Natural killer cell (primary cell): ENCODE results near the gene SEMA7A. TPM values are rescaled to one million over a fixed set of nuclear protein-coding genes. Genes with fewer than 3 reads are reported as not detected.
A peak's percentile ranks its signal among the peaks of the same experiment; 100 is the strongest.
"Not testable (repeated sequence)": the region's sequence is repeated elsewhere in the genome, so short reads cannot be mapped to it uniquely, and the experiment has no call there.

Experiments used
- ATAC-seq, 3 donors: fragments of 150-1000 bp in 2 of 3; fragments of 200-7000 bp in 1 of 3; cut with Tn5 transposase; 1 replicate in 1 of 3; 2 replicates in 2 of 3; pipeline ENCODE4 v1.10.0; 2021; ENCODE audit warnings: mild to moderate bottlenecking in 2 of 3, moderate library complexity in 2 of 3
- DNase-seq, 2 donors: peaks; one replicate each; pipeline versions ENCODE4 v3.0.0 to v3.0.0-alpha.2; 2013 to 2021; ENCODE audit warnings: mixed read lengths in 1 of 2
- H3K27ac ChIP-seq: one replicate; pipeline ENCODE4 v1.5.1; 2013; ENCODE audit warnings: mild to moderate bottlenecking, low read length
- H3K27me3 ChIP-seq: one replicate; pipeline ENCODE4 v1.6.1; 2013; ENCODE audit warnings: low read length; ENCODE audit not compliant: control insufficient read depth, insufficient read depth
- H3K36me3 ChIP-seq: one replicate; pipeline ENCODE4 v1.6.1; 2013; ENCODE audit warnings: low read length; ENCODE audit not compliant: control insufficient read depth, insufficient read depth
- H3K4me1 ChIP-seq: one replicate; pipeline ENCODE4 v1.6.1; 2013; ENCODE audit warnings: low read length; ENCODE audit not compliant: control insufficient read depth, insufficient read depth
- H3K4me3 ChIP-seq: one replicate; pipeline ENCODE4 v1.5.1; 2013; ENCODE audit warnings: low read length
- H3K9me3 ChIP-seq: one replicate; pipeline ENCODE4 v1.6.1; 2013; ENCODE audit warnings: low read length; ENCODE audit not compliant: control insufficient read depth, insufficient read depth
- H3K27ac Mint-ChIP-seq, 2 donors: one replicate each; pipeline ENCODE4 v1.8.0; 2022; ENCODE audit warnings: mild to moderate bottlenecking in 2 of 2, mixed read lengths in 2 of 2, moderate library complexity in 1 of 2
- H3K27me3 Mint-ChIP-seq, 2 donors: one replicate each; pipeline ENCODE4 v1.8.0; 2022; ENCODE audit warnings: low read depth in 2 of 2, mixed read lengths in 2 of 2
- H3K36me3 Mint-ChIP-seq: one replicate; pipeline ENCODE4 v1.8.0; 2022; ENCODE audit warnings: mixed read lengths
- H3K4me1 Mint-ChIP-seq, 2 donors: one replicate each; pipeline ENCODE4 v1.8.0; 2022; ENCODE audit warnings: mixed read lengths in 2 of 2
- H3K4me3 Mint-ChIP-seq: one replicate; pipeline ENCODE4 v1.8.0; 2022; ENCODE audit warnings: mild to moderate bottlenecking, moderate library complexity, mixed read lengths
- H3K9me3 Mint-ChIP-seq, 2 donors: one replicate each; pipeline ENCODE4 v1.8.0; 2022; ENCODE audit warnings: mixed read lengths in 2 of 2
- WGBS: methylation state at CpG from one replicate; pipeline ENCODE4 v1.1.7; 2013; ENCODE audit warnings: missing lambda C conversion rate; ENCODE audit not compliant: insufficient coverage; 5-methylcytosine and 5-hydroxymethylcytosine counted together
- intact Hi-C: fragments of 100-400 bp; cut with micrococcal nuclease; formaldehyde crosslinking; loops from one replicate; pipeline ENCODE4 v1.14.2; 2022
- total RNA-seq, 4 donors: library from RNA; stranded (reverse); fragments of 120-200 nt in 1 of 4; gene quantifications; one replicate each; pipeline versions ENCODE4 v1.2.3 to v1.2.4, GENCODE V29; 2013 to 2022
- TF ChIP-seq, protein P1 (sequence below): fragments of 200-600 bp; IDR thresholded peaks from one replicate; pipeline ENCODE4 v1.8.0; 2022; ENCODE audit warnings: antibody characterized with exemption

SEMA7A gene, protein sequence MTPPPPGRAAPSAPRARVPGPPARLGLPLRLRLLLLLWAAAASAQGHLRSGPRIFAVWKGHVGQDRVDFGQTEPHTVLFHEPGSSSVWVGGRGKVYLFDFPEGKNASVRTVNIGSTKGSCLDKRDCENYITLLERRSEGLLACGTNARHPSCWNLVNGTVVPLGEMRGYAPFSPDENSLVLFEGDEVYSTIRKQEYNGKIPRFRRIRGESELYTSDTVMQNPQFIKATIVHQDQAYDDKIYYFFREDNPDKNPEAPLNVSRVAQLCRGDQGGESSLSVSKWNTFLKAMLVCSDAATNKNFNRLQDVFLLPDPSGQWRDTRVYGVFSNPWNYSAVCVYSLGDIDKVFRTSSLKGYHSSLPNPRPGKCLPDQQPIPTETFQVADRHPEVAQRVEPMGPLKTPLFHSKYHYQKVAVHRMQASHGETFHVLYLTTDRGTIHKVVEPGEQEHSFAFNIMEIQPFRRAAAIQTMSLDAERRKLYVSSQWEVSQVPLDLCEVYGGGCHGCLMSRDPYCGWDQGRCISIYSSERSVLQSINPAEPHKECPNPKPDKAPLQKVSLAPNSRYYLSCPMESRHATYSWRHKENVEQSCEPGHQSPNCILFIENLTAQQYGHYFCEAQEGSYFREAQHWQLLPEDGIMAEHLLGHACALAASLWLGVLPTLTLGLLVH
- 10 to 100 TPM in 1 of 3 donors, 1 to 10 TPM in 2; 4.7 to 46.2 (median 9.0) TPM for total RNA-seq
- 17.3 TPM for total RNA-seq (2013)

DNA sequence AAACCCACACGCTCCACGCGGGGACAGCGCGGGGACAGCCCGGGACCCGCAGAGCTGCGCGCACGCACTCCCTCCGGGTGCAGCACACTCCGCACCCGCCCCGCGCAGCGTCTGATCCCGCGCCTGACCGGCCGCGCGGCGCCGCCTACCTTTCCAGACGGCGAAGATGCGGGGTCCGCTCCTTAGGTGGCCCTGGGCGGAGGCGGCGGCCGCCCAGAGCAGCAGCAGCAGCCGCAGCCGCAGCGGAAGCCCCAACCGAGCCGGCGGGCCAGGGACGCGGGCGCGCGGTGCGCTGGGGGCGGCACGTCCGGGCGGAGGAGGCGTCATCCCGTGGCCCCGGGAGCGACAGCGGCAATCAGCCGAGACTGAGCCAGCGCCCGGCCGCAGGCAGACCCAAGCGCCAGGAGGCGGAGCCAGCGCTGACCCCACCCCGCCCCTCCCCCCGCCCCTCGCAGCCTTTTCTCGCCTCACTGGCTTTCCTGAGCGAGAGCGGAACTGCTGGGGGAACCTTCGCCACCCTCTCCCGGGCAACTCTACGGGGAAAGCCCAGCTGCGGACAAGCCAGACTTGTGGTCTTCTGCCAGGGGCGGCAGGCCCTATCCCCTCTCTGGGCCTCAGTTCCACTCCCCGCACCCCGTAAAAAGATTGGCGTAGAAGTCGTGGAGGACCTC, at the start of gene SEMA7A:
Gene SEMA7A, minus strand, starts transcription at position 367 of the 671 bp plus-strand sequence. Its CDS starts 40 bp downstream, at position 327.
- peak within 1 kb of the TSS; percentile 60 to 76 for H3K27ac Mint-ChIP-seq

DNA sequence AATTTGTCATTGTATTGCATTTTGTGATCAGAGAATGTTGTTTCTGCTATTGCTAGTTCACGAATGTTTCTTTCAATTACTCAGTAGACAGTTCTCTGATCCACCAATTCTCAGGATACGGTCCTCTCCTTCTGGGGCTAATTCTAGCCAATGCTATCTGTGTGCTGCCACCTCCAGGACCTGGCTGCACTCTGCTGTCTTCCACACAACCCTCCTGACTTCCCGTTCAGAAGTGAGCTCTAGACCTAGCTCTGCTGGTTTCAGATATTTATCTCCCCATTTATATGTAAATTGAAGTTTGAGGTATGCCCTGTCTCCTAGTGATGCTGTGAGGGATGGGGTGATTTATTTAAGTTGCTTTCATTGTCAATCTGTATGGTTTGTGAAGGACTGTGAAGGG, 48.9 kb upstream of the SEMA7A start:
- no peaks in the 10 kb centered on the region for H3K36me3 Mint-ChIP-seq
- intact Hi-C loops = no loop called here
- no peaks in the 10 kb centered on the region for H3K27me3 Mint-ChIP-seq
- Histone ChIP-seq H3K27ac (no peak overlapping the region), H3K36me3 (no peaks in the 10 kb centered on the region), H3K4me3 (no peak overlapping the region), H3K4me1 (no peaks in the 10 kb centered on the region), H3K27me3 (no peaks in the 10 kb centered on the region), H3K9me3 (no peaks in the 10 kb centered on the region)
- H3K4me1 Mint-ChIP-seq = no peaks in the 10 kb centered on the region
- no peaks in the 10 kb centered on the region for H3K9me3 Mint-ChIP-seq
- TF ChIP-seq, protein P1, sequence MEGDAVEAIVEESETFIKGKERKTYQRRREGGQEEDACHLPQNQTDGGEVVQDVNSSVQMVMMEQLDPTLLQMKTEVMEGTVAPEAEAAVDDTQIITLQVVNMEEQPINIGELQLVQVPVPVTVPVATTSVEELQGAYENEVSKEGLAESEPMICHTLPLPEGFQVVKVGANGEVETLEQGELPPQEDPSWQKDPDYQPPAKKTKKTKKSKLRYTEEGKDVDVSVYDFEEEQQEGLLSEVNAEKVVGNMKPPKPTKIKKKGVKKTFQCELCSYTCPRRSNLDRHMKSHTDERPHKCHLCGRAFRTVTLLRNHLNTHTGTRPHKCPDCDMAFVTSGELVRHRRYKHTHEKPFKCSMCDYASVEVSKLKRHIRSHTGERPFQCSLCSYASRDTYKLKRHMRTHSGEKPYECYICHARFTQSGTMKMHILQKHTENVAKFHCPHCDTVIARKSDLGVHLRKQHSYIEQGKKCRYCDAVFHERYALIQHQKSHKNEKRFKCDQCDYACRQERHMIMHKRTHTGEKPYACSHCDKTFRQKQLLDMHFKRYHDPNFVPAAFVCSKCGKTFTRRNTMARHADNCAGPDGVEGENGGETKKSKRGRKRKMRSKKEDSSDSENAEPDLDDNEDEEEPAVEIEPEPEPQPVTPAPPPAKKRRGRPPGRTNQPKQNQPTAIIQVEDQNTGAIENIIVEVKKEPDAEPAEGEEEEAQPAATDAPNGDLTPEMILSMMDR = no peak
- H3K27ac Mint-ChIP-seq = no peak overlapping the region
- DNase-seq (no peak), ATAC-seq (no peak)
- no peak overlapping the region for H3K4me3 Mint-ChIP-seq
- 65% methylated on average over 3 of the region's 3 CpGs for WGBS

More for the DNA sequence above, at the start of gene SEMA7A:
- TF ChIP-seq, protein P1 = no peak
- Histone ChIP-seq H3K36me3 (no peaks in the 10 kb centered on the region), H3K27ac (peak within 1 kb of the TSS; percentile 75), H3K4me3 (peak within 1 kb of the TSS; percentile 55), H3K4me1 (peaks cover 59% of the 10 kb centered on the region), H3K27me3 (no peaks in the 10 kb centered on the region), H3K9me3 (no peaks in the 10 kb centered on the region)
- no peaks in the 10 kb centered on the region for H3K27me3 Mint-ChIP-seq
- H3K4me1 Mint-ChIP-seq = peaks cover 18 to 49% of the 10 kb centered on the region in 2 donors
- WGBS = under 1% methylated on average over 74 of the region's 75 CpGs
- H3K9me3 Mint-ChIP-seq = no peaks in the 10 kb centered on the region
- no peaks in the 10 kb centered on the region for H3K36me3 Mint-ChIP-seq
- ATAC-seq (peak; percentile 85 to 90 (median 89)), DNase-seq (peak; percentile 69 to 87)
- peak within 1 kb of the TSS; percentile 88 for H3K4me3 Mint-ChIP-seq
- intact Hi-C loops = no loop called here

DNA sequence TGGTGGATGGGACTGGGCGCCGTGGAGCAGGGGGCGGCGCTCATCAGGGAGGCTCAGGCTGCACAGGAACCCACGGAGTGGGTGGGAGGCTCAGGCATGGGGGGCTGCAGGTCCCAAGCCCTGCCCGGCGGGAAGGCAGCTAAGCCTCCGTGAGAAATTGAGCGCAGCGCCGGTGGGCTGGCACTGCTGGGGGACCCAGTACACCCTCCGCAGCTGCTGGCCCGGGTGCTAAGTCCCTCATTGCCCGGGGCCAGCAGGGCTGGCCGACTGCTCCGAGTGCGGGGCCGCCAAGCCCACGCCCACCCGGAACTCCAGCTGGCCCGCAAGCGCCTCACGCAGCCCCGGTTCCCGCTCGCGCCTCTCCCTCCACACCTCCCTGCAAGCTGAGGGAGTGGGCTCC, 46.6 kb upstream of the SEMA7A start:
- DNase-seq, H3K36me3 Mint-ChIP-seq, H3K36me3 ChIP-seq, H3K9me3 ChIP-seq, H3K27ac Mint-ChIP-seq, H3K27me3 ChIP-seq, H3K27ac ChIP-seq, intact Hi-C loops, H3K4me3 ChIP-seq, ATAC-seq, H3K27me3 Mint-ChIP-seq, H3K9me3 Mint-ChIP-seq, H3K4me3 Mint-ChIP-seq, H3K4me1 Mint-ChIP-seq, H3K4me1 ChIP-seq: not testable (repeated sequence)
- 96% methylated on average over 27 of the region's 27 CpGs for WGBS

DNA sequence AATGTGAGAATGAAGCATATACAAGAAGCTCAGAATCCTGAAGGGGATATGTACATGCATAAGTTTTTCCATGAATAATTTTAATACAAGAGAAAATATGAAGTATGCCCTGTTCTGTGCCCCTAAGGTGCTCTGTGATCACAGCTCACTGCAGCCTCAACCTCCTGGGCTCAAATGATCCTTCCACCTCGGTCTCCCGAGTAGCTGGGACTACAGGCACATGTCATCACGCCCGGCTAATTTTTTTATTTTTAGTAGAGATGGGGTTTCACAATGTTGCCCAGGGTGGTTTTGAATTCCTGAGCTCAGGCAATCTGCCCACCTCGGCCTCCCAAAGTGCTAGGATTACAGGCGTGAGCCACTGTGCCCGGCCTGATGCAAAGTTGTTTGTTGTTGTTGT, 37.9 kb upstream of the SEMA7A start:
- H3K4me3 Mint-ChIP-seq, H3K36me3 Mint-ChIP-seq, H3K27me3 ChIP-seq, H3K9me3 Mint-ChIP-seq, intact Hi-C loops, H3K4me1 ChIP-seq, H3K4me1 Mint-ChIP-seq, H3K27ac Mint-ChIP-seq, H3K36me3 ChIP-seq, H3K27ac ChIP-seq, H3K4me3 ChIP-seq, DNase-seq, ATAC-seq, H3K9me3 ChIP-seq, H3K27me3 Mint-ChIP-seq: not testable (repeated sequence)
- WGBS = 96% methylated on average over 7 of the region's 7 CpGs
